A673 (cell line): ENCODE measurements around the gene S100Z.

ENCODE experiments used
- CTCF ChIP-seq: fragments of 300-800, 200-600 bp; sonication (generic); conservative IDR thresholded peaks from 2 replicates; pipeline ENCODE4 v1.5.1; 2017; ENCODE audit warnings: low read depth, mild to moderate bottlenecking, antibody characterized with exemption, low read length, moderate library complexity, mixed read lengths
- EZH2 ChIP-seq: fragments of 200-600 bp; sonication (generic); IDR thresholded peaks from 2 replicates; pipeline ENCODE4 v1.6.1; 2017; ENCODE audit warnings: borderline replicate concordance, low read depth, mild to moderate bottlenecking, mixed read lengths, antibody characterized with exemption, low read length; ENCODE audit not compliant: poor library complexity, severe bottlenecking

- TF ChIP-seq CTCF (no peak), EZH2 (no peak)
Observed at GRCh38 chr5:76958991-76959767, 109.4 kb downstream of the S100Z start.
